H4 (cell line): ENCODE data around the gene KCNQ1. TPM values are rescaled to one million over a fixed set of nuclear protein-coding genes. Genes with fewer than 3 reads are reported as not detected.

Experiments used
- DNase-seq: peaks from one replicate; pipeline ENCODE4 v3.0.0-alpha.2; 2015; ENCODE audit warnings: low spot score
- total RNA-seq: library from RNA; depleted of rRNA; stranded (reverse); fragments of >200 nt; shearing (Covaris generic); gene quantifications from 2 replicates; pipeline ENCODE4 v1.2.3, GENCODE V29; 2014

KCNQ1 gene
- total RNA-seq, 1 experiment from 2014 or later, result 0.04 TPM

DNA sequence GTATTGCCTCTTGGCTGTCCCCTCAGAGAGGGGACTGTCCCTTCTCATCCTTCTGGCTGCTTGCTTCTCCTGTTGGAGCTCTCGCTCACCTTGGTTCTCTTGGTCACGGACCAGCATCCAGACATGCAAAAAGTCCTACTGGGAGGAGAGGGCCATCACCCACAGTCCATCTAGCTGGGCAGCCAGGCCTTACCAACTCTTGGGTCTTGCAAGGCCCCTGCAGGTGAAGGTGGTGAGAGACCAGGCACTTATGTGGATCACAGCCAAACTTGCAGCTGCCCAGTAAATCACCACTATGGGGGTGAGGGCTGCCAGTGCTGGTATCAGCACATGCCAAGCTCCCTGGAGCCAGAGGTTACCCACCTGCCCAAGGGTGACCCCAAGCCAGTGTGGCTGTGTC lies 218.7 kb downstream of the KCNQ1 start:
- no peak for DNase-seq

GRCh38 chr11:2663915-2664314 lies 219.1 kb downstream of the KCNQ1 start:
- DNase-seq, result no peak

DNA sequence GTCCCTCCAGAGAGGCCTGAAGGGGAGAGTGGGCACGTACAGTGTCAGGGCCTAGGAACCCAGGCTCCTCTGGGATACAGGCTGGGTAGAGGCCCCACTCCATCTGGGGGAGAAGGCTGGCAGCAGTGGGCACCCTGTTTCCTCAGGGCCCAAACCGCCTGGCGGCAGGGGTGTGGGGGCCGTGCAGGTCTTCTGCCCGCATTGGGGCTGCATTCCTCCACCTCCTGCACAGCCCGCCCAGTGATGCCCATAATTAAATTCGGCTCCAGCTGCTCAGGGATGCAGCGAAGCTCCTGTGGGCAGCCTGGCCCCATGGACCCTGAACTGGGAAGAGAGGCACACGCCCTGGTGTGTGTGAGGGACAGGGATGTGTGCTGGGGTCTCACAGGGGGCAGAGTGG lies 219.6 kb downstream of the KCNQ1 start:
- no peak for DNase-seq

GRCh38 chr11:2664791-2665525 lies 220.2 kb downstream of the KCNQ1 start:
- no peak for DNase-seq

DNA sequence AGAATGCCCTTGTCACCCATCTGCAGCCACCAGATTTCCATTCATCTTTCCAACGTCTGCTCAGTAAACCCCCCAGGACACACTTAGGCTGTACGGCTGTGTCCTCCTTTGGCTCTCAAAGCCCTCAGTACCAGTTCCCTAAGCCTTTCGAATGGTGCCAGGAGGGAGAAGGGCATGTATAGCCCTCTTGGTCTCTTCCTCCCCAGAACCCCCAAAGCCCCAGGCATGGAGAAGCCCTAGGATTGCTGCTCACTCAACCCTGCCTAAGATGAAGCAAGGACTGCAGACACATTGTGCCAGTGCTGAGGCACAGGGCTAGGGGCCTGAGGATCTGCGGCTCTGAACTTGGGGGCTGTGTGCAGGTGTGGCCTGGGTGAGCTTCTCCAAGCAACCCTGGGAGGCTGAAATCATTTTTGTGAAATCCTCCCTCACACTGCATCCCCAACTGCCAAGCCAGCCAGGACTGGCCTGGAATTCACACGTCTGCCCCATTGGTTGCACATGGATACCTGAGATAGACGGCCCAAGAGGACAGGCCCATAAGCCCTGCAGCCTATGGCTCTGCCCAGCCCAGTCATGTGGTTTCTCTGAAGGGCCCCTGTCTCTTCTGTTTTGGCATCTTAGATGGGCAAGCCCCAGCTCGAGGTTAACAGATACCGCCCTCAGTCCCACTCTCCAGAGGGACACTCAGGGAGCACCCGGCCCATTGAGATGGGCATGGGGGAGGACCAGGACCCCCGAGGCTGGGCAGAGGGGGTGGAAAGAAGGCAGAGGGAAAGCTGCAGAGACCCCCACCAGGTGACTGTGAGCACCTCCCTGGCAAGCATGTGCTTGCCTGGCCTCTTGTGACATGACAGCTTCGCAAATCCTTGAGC lies 221.0 kb downstream of the KCNQ1 start:
- DNase-seq, result no peak

DNA sequence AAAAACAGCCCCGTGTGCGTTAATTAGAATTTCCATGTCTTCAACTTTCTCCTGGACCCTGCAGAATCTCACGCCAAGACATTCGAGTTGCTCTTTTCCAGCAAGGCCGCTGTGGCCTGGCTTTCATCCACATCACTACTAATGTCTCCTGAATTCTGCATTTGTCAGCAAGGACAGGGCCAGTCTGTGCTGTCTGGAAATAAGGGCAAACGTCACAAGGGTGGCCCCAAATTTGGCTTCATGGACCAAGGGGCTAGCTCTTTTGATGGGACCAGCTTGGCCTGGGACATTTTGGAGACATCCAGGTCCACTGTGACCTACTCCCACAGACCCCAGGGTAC lies 221.6 kb downstream of the KCNQ1 start:
- no peak for DNase-seq

DNA sequence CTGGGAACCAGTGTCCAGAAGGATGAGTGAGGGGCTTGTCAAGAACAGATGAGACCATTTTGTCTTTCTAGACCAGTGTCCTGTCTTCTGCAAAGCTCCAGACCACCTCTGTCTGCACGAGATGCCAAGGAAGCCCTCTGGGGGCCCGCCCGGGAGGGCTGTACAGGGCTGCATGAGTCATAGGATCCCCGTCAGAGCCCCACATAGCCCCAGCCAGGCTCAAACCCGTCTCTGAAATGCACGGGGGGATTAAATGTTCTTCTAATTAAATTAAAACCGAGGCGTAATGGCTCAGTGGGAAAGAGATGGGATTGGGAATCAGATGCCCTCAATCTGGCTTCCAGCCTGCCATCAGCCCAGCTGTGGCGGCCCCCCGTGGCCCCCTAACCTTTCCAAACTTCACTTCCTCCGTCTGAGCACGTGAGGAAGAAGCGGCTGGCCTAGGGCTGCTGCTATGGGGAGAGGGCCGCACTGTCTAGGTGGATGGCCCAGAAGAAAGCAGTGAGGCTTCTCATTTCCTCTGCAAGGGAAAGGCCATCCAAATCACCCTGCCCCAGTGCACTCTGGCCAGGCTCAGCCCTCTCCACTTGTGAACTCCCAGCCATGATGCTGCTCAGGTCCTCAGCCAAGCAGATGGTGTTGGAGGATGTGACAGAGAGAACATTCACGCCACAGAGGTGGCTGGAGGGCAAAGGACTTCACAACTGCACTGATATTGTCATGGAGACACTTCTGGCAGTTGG lies 222.2 kb downstream of the KCNQ1 start:
- no peak for DNase-seq

DNA sequence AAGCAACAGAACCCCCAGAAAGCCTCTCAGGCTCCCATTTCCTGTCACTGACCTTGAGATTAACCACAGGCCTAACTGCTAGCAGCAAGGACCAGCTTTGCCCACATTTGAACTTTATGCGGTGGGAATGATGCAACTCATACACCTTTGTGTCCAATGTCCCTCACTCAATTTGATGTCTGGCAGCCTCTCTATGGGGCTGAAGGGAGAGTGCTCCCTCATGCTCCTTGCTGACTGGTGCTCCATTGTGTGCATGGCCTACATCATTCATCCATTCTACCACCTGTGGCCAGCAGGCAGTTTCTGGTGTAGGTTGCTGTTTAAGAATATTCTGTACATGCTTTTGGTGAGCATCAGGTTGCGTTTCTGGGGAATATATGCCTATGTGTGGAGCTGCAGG lies 223.1 kb downstream of the KCNQ1 start:
- DNase-seq, result no peak

DNA sequence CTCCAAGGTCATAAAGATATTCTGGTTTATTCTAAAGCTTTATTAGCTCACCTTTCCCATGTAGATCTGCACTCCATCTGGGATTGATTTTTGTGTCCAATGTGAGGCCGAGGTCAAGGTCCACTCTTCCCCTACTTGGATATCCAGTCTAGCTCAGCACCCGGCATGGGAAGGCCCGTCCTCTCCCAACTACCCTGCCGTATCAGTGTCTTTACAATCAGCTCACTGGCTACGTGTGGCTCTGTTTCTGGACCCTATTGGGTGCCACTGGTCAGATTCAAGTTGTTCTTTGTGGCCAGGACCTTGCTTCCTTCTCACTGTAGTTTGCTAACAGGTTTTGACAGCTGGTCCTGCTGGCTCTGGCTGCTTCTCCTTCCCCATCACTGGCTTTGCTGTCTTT lies 224.1 kb downstream of the KCNQ1 start:
- DNase-seq, result no peak

DNA sequence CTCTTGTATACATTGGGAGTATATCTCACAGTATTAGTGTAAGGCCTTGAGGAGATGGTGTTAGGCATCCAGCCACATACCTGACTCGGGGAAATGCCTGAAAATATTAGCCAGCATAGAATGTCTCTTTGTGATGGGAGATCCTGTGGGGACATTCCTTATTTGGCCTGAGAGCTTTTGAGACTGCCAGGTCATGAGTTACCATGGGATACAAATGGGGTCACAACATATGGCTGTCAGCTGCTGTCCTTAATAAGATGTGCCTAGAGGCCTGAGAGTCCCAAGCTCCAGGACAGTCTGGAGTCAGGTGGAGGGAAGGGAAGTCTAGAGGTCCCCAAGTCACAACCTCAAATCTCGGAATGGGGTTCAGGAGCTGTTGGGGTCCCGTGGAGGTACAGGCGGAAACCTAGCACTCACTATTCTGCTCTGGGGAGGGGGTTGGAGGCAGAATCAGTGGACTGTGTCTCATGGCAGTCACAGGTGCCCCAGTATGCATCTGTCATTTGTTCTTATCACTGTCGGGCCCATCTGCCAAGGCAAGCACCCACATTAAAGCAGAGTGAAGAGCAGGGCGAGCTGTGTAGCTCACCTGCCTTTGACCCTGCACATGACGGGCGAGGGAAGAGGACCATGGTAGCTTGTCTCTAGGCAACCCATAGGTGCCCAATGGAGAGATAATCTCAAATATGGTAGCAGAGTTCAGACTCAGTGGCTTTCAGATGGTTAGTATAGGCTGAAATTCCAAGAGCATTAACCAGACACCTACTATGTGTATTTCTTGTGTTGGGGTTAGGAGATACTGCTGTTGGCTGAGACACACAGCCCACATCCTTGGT lies 225.0 kb downstream of the KCNQ1 start:
- DNase-seq, result no peak

- no peak for DNase-seq
These were observed 225.8 kb downstream of the KCNQ1 start for GRCh38 chr11:2670541-2671100.

DNA sequence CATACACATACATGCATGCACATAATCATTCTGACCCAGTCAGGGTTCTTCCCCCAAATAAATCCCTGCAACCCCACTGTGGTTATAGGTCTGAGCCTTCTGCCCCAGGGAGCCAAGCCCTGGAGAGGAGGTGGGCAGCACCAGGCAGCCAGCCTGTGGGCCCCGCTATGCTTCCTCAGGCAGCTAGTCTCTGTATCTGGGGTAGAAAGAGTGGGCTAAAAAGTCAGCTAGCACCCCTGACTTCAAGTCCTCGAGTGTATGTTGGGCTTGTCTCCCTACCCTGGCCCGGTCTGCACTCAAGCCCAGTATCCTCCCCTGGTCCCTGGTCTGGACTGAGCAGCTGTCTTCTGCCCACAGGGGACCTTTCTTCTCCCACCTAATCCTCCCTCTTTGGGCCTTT lies 226.9 kb downstream of the KCNQ1 start:
- no peak for DNase-seq

GRCh38 chr11:2672553-2673249 lies 227.9 kb downstream of the KCNQ1 start:
- no peak for DNase-seq

- no peak for DNase-seq
These were observed 228.4 kb downstream of the KCNQ1 start for GRCh38 chr11:2673250-2673610.

DNA sequence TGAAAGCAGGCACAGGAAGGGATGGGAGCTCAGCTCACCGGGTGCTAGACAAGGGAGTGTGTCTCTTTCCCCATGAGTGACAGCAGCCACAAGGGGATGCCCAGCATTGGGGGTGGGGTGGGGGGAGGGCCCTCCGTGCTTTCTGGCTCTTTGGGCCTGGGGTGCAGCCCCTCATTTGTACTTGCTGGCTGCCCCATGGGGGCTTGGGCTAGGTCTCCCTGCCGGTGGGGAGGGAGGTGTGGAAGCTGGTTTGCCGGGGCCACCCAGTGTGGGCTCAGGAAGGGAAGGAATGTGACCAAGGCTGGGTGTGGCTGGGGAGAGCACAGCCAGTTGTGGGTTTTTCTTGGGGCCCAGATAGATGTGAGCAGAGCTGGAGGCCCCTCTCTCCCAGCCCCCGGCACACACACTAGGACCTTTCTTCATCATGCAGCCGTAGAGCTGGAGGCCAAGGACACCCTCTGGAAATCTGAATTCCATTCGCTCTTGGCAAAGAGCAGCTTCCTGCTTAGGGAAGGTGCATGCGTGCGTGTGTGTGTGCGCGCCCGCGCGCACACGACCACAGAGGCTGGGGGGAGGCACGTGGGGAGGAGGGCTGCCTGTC lies 229.2 kb downstream of the KCNQ1 start:
- DNase-seq, result no peak

DNA sequence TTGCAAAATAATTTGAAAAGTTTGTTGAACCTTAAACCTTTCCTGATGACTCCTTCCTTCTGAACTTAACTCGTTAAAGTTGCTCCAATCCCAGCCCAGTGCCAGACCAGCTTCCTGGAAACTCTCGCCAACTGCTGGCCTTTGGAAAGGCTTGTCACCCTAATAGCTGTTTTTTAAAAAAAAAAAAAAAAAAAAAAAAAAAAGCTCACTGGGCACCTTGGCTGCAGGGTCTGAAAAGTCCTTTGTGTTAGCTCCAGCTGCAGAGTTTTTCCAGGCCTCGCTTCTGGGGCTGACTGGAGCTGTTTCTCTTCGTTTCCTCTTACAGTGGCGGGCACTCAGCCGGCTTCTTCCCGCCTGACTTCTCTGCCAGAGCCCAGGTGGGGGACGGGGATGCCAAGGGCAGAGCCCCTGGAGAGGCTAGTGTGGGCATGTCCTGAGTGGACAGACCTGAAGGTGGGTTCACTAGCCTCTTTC lies 229.9 kb downstream of the KCNQ1 start:
- no peak for DNase-seq

DNA sequence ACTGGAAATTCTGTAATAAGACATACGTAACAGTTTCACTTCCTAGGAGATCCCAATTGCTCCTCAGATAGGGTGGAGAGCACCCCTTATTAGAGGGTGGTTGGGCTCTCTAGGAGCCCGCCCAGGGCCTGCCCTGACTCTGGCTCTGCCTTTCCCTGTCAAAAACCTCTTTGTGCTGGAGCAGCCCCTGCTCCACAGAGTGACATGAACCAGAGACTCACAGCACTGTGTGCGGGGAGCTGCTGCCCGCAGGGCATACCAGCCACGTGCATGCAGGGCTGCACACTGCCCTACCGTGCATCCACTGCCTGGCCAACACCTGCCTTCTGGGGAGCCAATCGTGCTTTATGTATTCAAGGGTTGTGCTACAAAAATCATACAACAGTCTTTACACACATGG lies 230.7 kb downstream of the KCNQ1 start:
- DNase-seq, result no peak

DNA sequence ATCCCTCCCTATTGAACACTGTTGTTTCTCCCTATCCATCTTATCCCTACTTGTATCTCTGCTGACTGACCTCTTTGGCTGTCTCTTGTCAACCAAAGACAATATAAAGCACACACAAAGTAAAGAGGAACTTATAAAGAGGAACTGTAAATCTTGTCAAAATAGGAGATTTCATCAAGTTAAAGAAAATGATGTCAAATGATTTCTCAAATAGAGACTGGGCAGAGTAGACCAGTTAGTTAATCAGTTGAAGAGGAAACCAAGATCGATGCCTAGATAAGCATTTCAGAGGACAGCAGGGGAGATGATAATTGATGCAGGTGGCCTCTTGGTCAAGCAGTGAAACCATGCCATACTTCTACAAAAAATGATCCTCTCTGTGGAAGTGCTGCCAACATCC lies 232.3 kb downstream of the KCNQ1 start:
- DNase-seq, result no peak

- DNase-seq, result no peak
These were observed 233.6 kb downstream of the KCNQ1 start for GRCh38 chr11:2678396-2678795.

GRCh38 chr11:2679011-2679676 lies 234.3 kb downstream of the KCNQ1 start:
- DNase-seq, result no peak
